Endothelial cell (in vitro differentiated cells): Measurements from ENCODE around the gene SGO2. TPM values are rescaled to one million over a fixed set of nuclear protein-coding genes. Genes with fewer than 3 reads are reported as not detected.
"Not testable (repeated sequence)": the region's sequence is repeated elsewhere in the genome, so short reads cannot be mapped to it uniquely, and the experiment has no call there.

Experiments
- DNase-seq: peaks from one replicate; pipeline ENCODE4 v3.0.0; 2021; ENCODE audit warnings: low spot score
- H3K27ac Mint-ChIP-seq: one replicate; pipeline ENCODE4 v1.8.0; 2021; ENCODE audit warnings: mixed read lengths, inconsistent platforms; ENCODE audit not compliant: unreplicated experiment
- H3K27me3 Mint-ChIP-seq: one replicate; pipeline ENCODE4 v1.8.0; 2021; ENCODE audit warnings: mild to moderate bottlenecking, moderate library complexity, mixed read lengths, inconsistent platforms; ENCODE audit not compliant: unreplicated experiment
- H3K36me3 Mint-ChIP-seq: one replicate; pipeline ENCODE4 v1.8.0; 2021; ENCODE audit warnings: mild to moderate bottlenecking, low read depth, mixed read lengths, inconsistent platforms; ENCODE audit not compliant: unreplicated experiment
- H3K4me1 Mint-ChIP-seq: one replicate; pipeline ENCODE4 v1.8.0; 2021; ENCODE audit warnings: mild to moderate bottlenecking, mixed read lengths, inconsistent platforms; ENCODE audit not compliant: unreplicated experiment
- H3K4me3 Mint-ChIP-seq: one replicate; pipeline ENCODE4 v1.8.0; 2021; ENCODE audit warnings: mild to moderate bottlenecking, mixed read lengths, inconsistent platforms; ENCODE audit not compliant: unreplicated experiment
- H3K9me3 Mint-ChIP-seq: one replicate; pipeline ENCODE4 v1.8.0; 2021; ENCODE audit warnings: mixed read lengths, inconsistent platforms; ENCODE audit not compliant: unreplicated experiment
- total RNA-seq: library from RNA; stranded (reverse); fragmentation: NEBNext Ultra II Directional; extraction: Animal tissue kit (Norgen Biotek cat#: 25700); gene quantifications from one replicate; pipeline ENCODE4 v1.2.1, GENCODE V29; 2021; ENCODE audit not compliant: unreplicated experiment
- TF ChIP-seq, protein P1 (sequence below): fragments of 200-600 bp; sonication (generic); IDR thresholded peaks from one replicate; pipeline ENCODE4 v1.5.0; 2021; ENCODE audit warnings: antibody characterized with exemption; ENCODE audit not compliant: unreplicated experiment

The SGO2 gene
- total RNA-seq, 1 donor from 2014 or later = 10.5 TPM

GRCh38 chr2:200625958-200626363 is 100.0 kb downstream of the SGO2 start:
- TF ChIP-seq, protein P1, sequence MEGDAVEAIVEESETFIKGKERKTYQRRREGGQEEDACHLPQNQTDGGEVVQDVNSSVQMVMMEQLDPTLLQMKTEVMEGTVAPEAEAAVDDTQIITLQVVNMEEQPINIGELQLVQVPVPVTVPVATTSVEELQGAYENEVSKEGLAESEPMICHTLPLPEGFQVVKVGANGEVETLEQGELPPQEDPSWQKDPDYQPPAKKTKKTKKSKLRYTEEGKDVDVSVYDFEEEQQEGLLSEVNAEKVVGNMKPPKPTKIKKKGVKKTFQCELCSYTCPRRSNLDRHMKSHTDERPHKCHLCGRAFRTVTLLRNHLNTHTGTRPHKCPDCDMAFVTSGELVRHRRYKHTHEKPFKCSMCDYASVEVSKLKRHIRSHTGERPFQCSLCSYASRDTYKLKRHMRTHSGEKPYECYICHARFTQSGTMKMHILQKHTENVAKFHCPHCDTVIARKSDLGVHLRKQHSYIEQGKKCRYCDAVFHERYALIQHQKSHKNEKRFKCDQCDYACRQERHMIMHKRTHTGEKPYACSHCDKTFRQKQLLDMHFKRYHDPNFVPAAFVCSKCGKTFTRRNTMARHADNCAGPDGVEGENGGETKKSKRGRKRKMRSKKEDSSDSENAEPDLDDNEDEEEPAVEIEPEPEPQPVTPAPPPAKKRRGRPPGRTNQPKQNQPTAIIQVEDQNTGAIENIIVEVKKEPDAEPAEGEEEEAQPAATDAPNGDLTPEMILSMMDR = no peak
- no peaks in the 10 kb centered on the region for H3K27me3 Mint-ChIP-seq
- no peak overlapping the region for H3K27ac Mint-ChIP-seq
- H3K4me1 Mint-ChIP-seq = peaks cover 7% of the 10 kb centered on the region
- no peak for DNase-seq
- H3K9me3 Mint-ChIP-seq = no peaks in the 10 kb centered on the region
- no peaks in the 10 kb centered on the region for H3K36me3 Mint-ChIP-seq
- H3K4me3 Mint-ChIP-seq = no peak overlapping the region

GRCh38 chr2:200627110-200627770 is 101.2 kb downstream of the SGO2 start:
- Mint-ChIP-seq H3K9me3 (no peaks in the 10 kb centered on the region), H3K27ac (no peak overlapping the region), H3K36me3 (no peaks in the 10 kb centered on the region), H3K4me1 (peaks cover 7% of the 10 kb centered on the region), H3K4me3 (no peak overlapping the region), H3K27me3 (no peaks in the 10 kb centered on the region)
- TF ChIP-seq, protein P1 = no peak
- no peak for DNase-seq

GRCh38 chr2:200628461-200628860 is 102.5 kb downstream of the SGO2 start:
- H3K9me3 Mint-ChIP-seq, H3K36me3 Mint-ChIP-seq, H3K4me1 Mint-ChIP-seq, H3K4me3 Mint-ChIP-seq, H3K27ac Mint-ChIP-seq, DNase-seq, H3K27me3 Mint-ChIP-seq: not testable (repeated sequence)

DNA sequence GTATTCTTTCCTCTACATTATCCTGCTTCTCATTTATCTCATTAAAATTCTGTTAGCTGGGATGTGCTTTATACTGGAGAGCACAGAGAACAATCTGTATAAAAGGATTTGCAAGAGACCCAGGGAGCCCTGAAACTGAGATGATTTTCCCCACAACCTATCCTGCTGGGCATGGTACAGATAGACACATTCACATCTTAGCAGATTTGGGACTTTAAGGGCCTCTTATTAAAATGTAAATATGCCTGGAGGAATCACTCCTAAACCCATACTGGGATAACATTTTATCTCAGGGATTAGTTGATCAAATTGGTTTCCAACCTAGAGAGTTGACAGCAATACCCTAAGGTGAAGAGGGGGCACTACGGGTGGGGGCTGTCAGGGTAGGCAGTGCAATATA is 105.3 kb downstream of the SGO2 start:
- no peaks in the 10 kb centered on the region for H3K36me3 Mint-ChIP-seq
- DNase-seq = no peak
- H3K9me3 Mint-ChIP-seq = no peaks in the 10 kb centered on the region
- no peak overlapping the region for H3K4me3 Mint-ChIP-seq
- H3K27ac Mint-ChIP-seq = no peak overlapping the region
- H3K4me1 Mint-ChIP-seq = peaks cover under 1% of the 10 kb centered on the region
- TF ChIP-seq, protein P1 = no peak
- H3K27me3 Mint-ChIP-seq = no peaks in the 10 kb centered on the region

Other genes starting within 250 kb of the SGO2 start
- gene SPATS2L, start 219.5 kb upstream of the SGO2 start, total RNA-seq = 72.9 TPM
- gene KCTD18, start 16.1 kb upstream of the SGO2 start, total RNA-seq = 6.4 TPM
- gene AOX1, start 59.8 kb downstream of the SGO2 start, total RNA-seq = 0.80 TPM